ENCODE results near the gene IDH3A. TPM values are rescaled to one million over a fixed set of nuclear protein-coding genes. Genes with fewer than 3 reads are reported as not detected.

Gene IDH3A
- total and polyA plus RNA-seq, 10 donors, result 27.6 to 90.7 (median 70.1) TPM

DNA sequence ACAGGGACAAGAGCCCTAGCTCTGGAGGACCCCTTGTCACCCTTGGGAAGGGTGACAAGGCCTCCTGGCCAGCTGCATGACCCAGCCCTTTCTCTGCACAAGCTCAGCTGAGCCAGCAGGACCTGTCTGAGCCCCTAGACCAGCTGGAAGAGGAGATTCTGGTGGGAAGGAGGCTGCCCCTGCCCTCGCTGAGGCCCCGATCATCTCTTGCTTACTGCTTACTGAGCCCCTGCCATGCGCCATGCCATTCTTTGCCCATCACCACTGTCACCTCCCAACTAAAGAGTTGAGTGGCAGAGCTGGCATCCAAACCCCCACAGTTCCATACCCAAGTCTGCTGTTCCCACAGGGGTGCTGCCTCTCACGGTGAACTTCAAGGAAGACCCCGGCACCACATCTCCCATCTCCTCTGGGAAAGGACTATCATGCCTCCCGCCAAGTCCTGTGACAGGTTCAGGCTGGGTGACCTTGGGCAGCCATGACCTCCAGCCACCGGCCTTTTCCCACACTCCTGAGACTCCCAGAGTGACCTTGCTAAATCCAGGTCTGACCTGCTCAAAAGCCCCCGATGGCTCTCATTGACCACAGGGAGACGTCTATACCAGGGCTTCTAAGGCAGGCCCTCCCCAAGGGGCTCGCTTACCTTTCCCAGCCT, 51.2 kb downstream of the IDH3A start:
- Histone ChIP-seq H3K27me3 (replicated peaks in 1 of 7) (no peaks in the 10 kb centered on the region), H3K4me3 (no peak overlapping the region), H3K36me3 (no peaks in the 10 kb centered on the region), H3K9me3 (no peaks in the 10 kb centered on the region), H3K4me1 (peaks cover 0 to 5% (median 0%) of the 10 kb centered on the region in 6 donors), H3K27ac (no peak overlapping the region)
- 90 to 98% (median 94%) methylated on average over 10 of the region's 10 CpGs for WGBS, 5 donors
- TF ChIP-seq CTCF (IDR thresholded peaks at IDR 0.05 in 8 of 11, conservative IDR thresholded peaks at IDR 0.05 in 3 of 11), result no peak
- TF ChIP-seq POLR2AphosphoS5 (IDR thresholded peaks at IDR 0.05), result no peak
- no peak for TF ChIP-seq POLR2A (IDR thresholded peaks at IDR 0.05)
- DNase-seq, result no peak
- intact Hi-C loops (cut with DNase I; ENCODE audit: low total_unique reads), result no loop called here

DNA sequence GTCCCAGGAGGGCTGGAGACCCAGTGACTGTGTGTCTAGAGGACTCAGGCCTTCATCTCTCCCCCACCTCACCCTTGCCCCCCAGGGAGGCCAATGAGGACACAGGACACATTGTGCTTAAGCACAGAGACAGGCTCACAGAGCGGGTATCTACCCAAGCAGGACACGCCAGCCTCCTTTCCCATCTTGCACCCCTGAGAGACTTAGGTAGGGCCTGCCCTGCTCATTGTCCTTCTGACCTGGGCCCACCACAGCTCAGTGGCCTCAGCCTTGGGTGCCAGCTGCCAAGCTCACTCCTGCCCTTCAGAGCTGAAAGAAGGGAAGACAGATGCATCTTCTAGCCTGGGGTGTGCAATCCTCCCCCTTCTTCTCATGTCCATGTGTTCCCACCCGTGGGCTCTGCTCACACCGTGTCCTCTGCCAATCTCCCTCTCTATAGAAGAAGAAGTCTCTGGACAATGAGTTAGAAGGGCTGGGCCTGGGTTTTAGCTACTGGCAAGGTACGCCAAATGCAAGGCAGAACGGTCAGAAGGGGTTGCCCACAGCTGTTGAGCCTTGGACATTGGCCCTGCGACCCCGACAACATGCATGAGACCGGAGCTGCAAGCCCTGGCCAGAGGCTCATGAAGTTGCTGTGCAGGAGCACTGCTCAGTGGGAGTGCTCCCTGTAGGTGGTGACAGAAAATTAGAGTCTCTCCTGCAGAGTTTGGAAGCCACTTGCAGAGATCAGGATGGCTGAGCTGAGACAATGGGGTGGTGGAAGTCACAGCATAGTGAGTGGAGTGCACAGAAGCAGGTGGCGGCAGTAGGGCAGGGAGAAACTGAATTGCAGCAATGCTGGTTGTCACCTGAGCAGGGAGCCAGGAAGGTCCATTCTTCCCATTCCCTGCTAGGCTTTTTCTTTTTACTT, 52.4 kb downstream of the IDH3A start:
- H3K27ac ChIP-seq, result no peak overlapping the region
- DNase-seq, result no peak
- no peaks in the 10 kb centered on the region for H3K27me3 ChIP-seq (replicated peaks in 1 of 7)
- WGBS, 5 donors, result 82 to 89% (median 83%) methylated on average over 9 to 10 of the region's 10 CpGs
- no peak for TF ChIP-seq CTCF (IDR thresholded peaks at IDR 0.05 in 8 of 11, conservative IDR thresholded peaks at IDR 0.05 in 3 of 11)
- no peak for TF ChIP-seq POLR2AphosphoS5 (IDR thresholded peaks at IDR 0.05)
- no peak for TF ChIP-seq POLR2A (IDR thresholded peaks at IDR 0.05)
- H3K9me3 ChIP-seq, result no peaks in the 10 kb centered on the region
- intact Hi-C loops (cut with DNase I; ENCODE audit: low total_unique reads), result no loop called here
- H3K4me3 ChIP-seq, result no peak overlapping the region
- H3K36me3 ChIP-seq, result no peaks in the 10 kb centered on the region
- H3K4me1 ChIP-seq, result no peaks in the 10 kb centered on the region

DNA sequence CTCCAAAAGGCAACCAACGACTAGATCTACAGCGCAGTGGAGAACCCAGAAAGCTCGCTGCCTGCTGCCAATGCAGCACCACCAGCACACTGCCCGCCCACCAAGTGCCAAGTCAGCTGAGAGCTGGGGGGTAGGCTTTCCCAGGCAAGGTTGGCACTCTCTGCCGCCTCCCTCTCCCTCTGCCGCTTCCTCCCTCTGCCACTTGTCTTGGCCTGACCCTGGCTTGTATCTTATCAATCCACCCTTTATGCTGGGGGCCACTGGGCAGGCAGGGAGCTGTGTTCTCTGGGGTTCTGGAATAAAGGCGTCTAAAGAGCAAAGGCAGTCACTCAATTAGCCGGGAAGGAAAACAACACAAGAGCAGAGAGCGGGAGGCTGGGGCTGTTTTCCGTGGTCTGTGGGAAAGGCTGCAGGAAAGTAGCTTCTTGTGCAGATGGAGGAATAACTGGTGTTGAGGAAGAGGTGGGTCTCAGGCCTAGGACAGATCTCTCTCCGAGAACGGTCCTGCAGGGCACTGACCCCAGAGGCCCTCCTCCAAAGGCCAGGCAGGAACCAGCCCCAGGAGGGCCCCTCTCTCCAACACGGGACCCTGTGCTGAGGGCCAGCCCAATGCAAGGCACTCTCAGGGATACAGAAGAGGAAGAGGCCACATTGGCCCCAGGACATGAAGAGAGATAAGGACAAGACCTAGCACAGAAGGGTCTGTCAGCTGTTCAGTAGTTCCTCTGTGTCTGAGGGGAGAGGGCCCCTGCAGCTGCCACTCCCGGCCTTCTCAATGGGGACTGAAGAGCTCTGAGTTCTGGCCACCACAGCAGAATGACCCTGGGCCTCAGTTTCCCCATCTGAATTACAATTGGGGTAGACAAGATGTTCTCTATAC, 54.4 kb downstream of the IDH3A start:
- 70 to 84% (median 76%) methylated on average over 14 of the region's 14 CpGs for WGBS, 5 donors

More for the DNA sequence above, 54.4 kb downstream of the IDH3A start:
- Histone ChIP-seq H3K4me1 (no peaks in the 10 kb centered on the region), H3K27ac (no peak overlapping the region), H3K36me3 (no peaks in the 10 kb centered on the region), H3K4me3 (no peak overlapping the region), H3K27me3 (replicated peaks in 1 of 7) (no peaks in the 10 kb centered on the region), H3K9me3 (no peaks in the 10 kb centered on the region)
- intact Hi-C loops (cut with DNase I; ENCODE audit: low total_unique reads), result no loop called here
- DNase-seq, result no peak
- TF ChIP-seq POLR2AphosphoS5 (IDR thresholded peaks at IDR 0.05) (no peak), POLR2A (IDR thresholded peaks at IDR 0.05) (no peak), CTCF (IDR thresholded peaks at IDR 0.05 in 8 of 11, conservative IDR thresholded peaks at IDR 0.05 in 3 of 11) (no peak)

All from spleen (tissue), 11 donors.